NCI-H526 treated with DMSO at 0.1 percent for 48 hours (cell line): ENCODE results near the gene ACSL1.
"Not testable (repeated sequence)": the region's sequence is repeated elsewhere in the genome, so short reads cannot be mapped to it uniquely, and the experiment has no call there.

Source experiments
- DNase-seq: peaks from one replicate; lab custom pipeline; 2025; lab: John Stamatoyannopoulos, UW

ACSL1 gene

GRCh38 chr4:184839075-184839399, 13.3 kb upstream of the ACSL1 start:
- DNase-seq = not testable (repeated sequence)

GRCh38 chr4:184838249-184839074, 12.7 kb upstream of the ACSL1 start:
- no peak for DNase-seq

- no peak for DNase-seq
Measured at GRCh38 chr4:184836613-184837012, 10.8 kb upstream of the ACSL1 start.

GRCh38 chr4:184833046-184833838, 7.5 kb upstream of the ACSL1 start:
- DNase-seq = no peak

GRCh38 chr4:184831153-184831552, 5.4 kb upstream of the ACSL1 start:
- DNase-seq = no peak

- DNase-seq = no peak
Measured at GRCh38 chr4:184826691-184827270, 1.0 kb upstream of the ACSL1 start.

GRCh38 chr4:184825141-184825895, 450 bp downstream of the ACSL1 start:
- DNase-seq = no peak

- no peak for DNase-seq
Measured at GRCh38 chr4:184824776-184825084, 1.0 kb downstream of the ACSL1 start.

GRCh38 chr4:184824081-184824775, 1.5 kb downstream of the ACSL1 start:
- no peak for DNase-seq

GRCh38 chr4:184823014-184823413, 2.8 kb downstream of the ACSL1 start:
- no peak for DNase-seq

- DNase-seq = no peak
Measured at GRCh38 chr4:184822356-184822755, 3.4 kb downstream of the ACSL1 start.

GRCh38 chr4:184821242-184821641, 4.5 kb downstream of the ACSL1 start:
- DNase-seq = no peak

- DNase-seq = no peak
Measured at GRCh38 chr4:184819786-184820185, 6.0 kb downstream of the ACSL1 start.

- DNase-seq = no peak
Measured at GRCh38 chr4:184818216-184818564, 7.6 kb downstream of the ACSL1 start.

- DNase-seq = no peak
Measured at GRCh38 chr4:184817494-184818215, 8.1 kb downstream of the ACSL1 start.

GRCh38 chr4:184816962-184817361, 8.8 kb downstream of the ACSL1 start:
- DNase-seq = no peak

GRCh38 chr4:184815046-184815877, 10.5 kb downstream of the ACSL1 start:
- DNase-seq = peak; percentile 89

- DNase-seq = no peak
Measured at GRCh38 chr4:184814686-184815045, 11.1 kb downstream of the ACSL1 start.

GRCh38 chr4:184812651-184813181, 13.1 kb downstream of the ACSL1 start:
- no peak for DNase-seq

GRCh38 chr4:184812199-184812542, 13.6 kb downstream of the ACSL1 start:
- DNase-seq = no peak
